H9 (cell line): ENCODE results near the gene WDR70. TPM values are rescaled to one million over a fixed set of nuclear protein-coding genes. Genes with fewer than 3 reads are reported as not detected.
"Not testable (repeated sequence)": the region's sequence is repeated elsewhere in the genome, so short reads cannot be mapped to it uniquely, and the experiment has no call there.

Source experiments
- DNase-seq: peaks from one replicate; pipeline ENCODE4 v3.0.0-alpha.2; 2017
- H2AFZ ChIP-seq: one replicate; pipeline ENCODE4 v1.6.1; 2013; ENCODE audit warnings: mild to moderate bottlenecking, low read length, control low read depth, moderate library complexity
- H2AK5ac ChIP-seq: 2 replicates; pipeline ENCODE4 v1.6.1; 2013; ENCODE audit warnings: low read length, control low read depth, mixed read lengths; ENCODE audit not compliant: insufficient read length
- H2BK120ac ChIP-seq: one replicate; pipeline ENCODE4 v1.6.1; 2013; ENCODE audit warnings: low read depth, mild to moderate bottlenecking, low read length, control low read depth, inconsistent platforms; ENCODE audit not compliant: poor library complexity, severe bottlenecking
- H2BK12ac ChIP-seq: 2 replicates; pipeline ENCODE4 v1.6.1; 2013; ENCODE audit warnings: low read length, control low read depth, mixed read lengths, low read depth; ENCODE audit not compliant: insufficient read length
- H2BK15ac ChIP-seq: 2 replicates; pipeline ENCODE4 v1.6.1; 2013; ENCODE audit warnings: low read depth, low read length, control low read depth
- H2BK20ac ChIP-seq: one replicate; pipeline ENCODE4 v1.6.1; 2013; ENCODE audit warnings: low read depth, mild to moderate bottlenecking, low read length, control low read depth, inconsistent platforms; ENCODE audit not compliant: poor library complexity, severe bottlenecking
- H2BK5ac ChIP-seq: 2 replicates; pipeline ENCODE4 v1.6.1; 2013; ENCODE audit warnings: low read length, control low read depth, mixed read lengths; ENCODE audit not compliant: insufficient read length
- H3K14ac ChIP-seq: 2 replicates; pipeline ENCODE4 v1.6.1; 2013; ENCODE audit warnings: low read length, control low read depth; ENCODE audit not compliant: insufficient read depth
- H3K18ac ChIP-seq: 2 replicates; pipeline ENCODE4 v1.6.1; 2013; ENCODE audit warnings: low read depth, mild to moderate bottlenecking, mixed read lengths, low read length, control low read depth; ENCODE audit not compliant: insufficient read length
- H3K23ac ChIP-seq: 2 replicates; pipeline ENCODE4 v1.6.1; 2013; ENCODE audit warnings: low read length, control low read depth, mixed read lengths, low read depth; ENCODE audit not compliant: insufficient read length
- H3K23me2 ChIP-seq: 2 replicates; pipeline ENCODE4 v1.6.1; 2013; ENCODE audit warnings: low read depth, mild to moderate bottlenecking, mixed read lengths, low read length, control low read depth; ENCODE audit not compliant: insufficient read length, poor library complexity, severe bottlenecking
- H3K27ac ChIP-seq: 2 replicates; pipeline ENCODE4 v1.5.1; 2013; ENCODE audit warnings: low read length, control low read depth, mixed read lengths, low read depth; ENCODE audit not compliant: insufficient read length
- H3K27me3 ChIP-seq: 2 replicates; pipeline ENCODE4 v1.6.1; 2013; ENCODE audit warnings: low read length, control low read depth, inconsistent platforms; ENCODE audit not compliant: insufficient read depth
- H3K4ac ChIP-seq: 2 replicates; pipeline ENCODE4 v1.6.1; 2013; ENCODE audit warnings: low read depth, mild to moderate bottlenecking, control low read depth, inconsistent platforms, low read length, moderate library complexity
- H3K4me1 ChIP-seq: 2 replicates; pipeline ENCODE4 v1.6.1; 2013; ENCODE audit warnings: low read length, control low read depth, inconsistent platforms; ENCODE audit not compliant: insufficient read depth
- H3K4me2 ChIP-seq: 2 replicates; pipeline ENCODE4 v1.6.1; 2013; ENCODE audit warnings: low read length, control low read depth, mixed read lengths; ENCODE audit not compliant: insufficient read length, insufficient read depth
- H3K56ac ChIP-seq: 2 replicates; pipeline ENCODE4 v1.6.1; 2013; ENCODE audit warnings: low read depth, mild to moderate bottlenecking, mixed read lengths, low read length, control low read depth; ENCODE audit not compliant: insufficient read length
- H3K79me1 ChIP-seq: 2 replicates; pipeline ENCODE4 v1.6.1; 2013; ENCODE audit warnings: low read depth, mild to moderate bottlenecking, moderate library complexity, low read length, control low read depth, inconsistent platforms; ENCODE audit not compliant: insufficient read depth, poor library complexity, severe bottlenecking
- H3K79me2 ChIP-seq: 2 replicates; pipeline ENCODE4 v1.6.1; 2013; ENCODE audit warnings: low read length, control low read depth, inconsistent platforms; ENCODE audit not compliant: insufficient read depth
- H3K9ac ChIP-seq: 2 replicates; pipeline ENCODE4 v1.6.1; 2013; ENCODE audit warnings: low read length, control low read depth, mixed read lengths; ENCODE audit not compliant: insufficient read length; ENCODE audit errors: extremely low read depth
- H3K9me3 ChIP-seq: one replicate; pipeline ENCODE4 v1.6.1; 2013; ENCODE audit warnings: low read depth, low read length, inconsistent platforms; ENCODE audit not compliant: control insufficient read depth
- H3T11ph ChIP-seq: one replicate; pipeline ENCODE4 v1.6.1; 2013; ENCODE audit warnings: mild to moderate bottlenecking, low read length, control low read depth, inconsistent platforms
- H4K20me1 ChIP-seq: one replicate; pipeline ENCODE4 v1.6.1; 2013; ENCODE audit not compliant: control insufficient read depth, insufficient read length, insufficient read depth
- H4K5ac ChIP-seq: 2 replicates; pipeline ENCODE4 v1.6.1; 2013; ENCODE audit warnings: low read depth, mild to moderate bottlenecking, mixed read lengths, low read length, control low read depth; ENCODE audit not compliant: insufficient read length
- H4K8ac ChIP-seq: replicated peaks from 2 replicates; pipeline ENCODE4 v1.6.1; 2013; ENCODE audit warnings: low read length, control low read depth, mixed read lengths, low read depth; ENCODE audit not compliant: insufficient read length
- H4K91ac ChIP-seq: 2 replicates; pipeline ENCODE4 v1.6.1; 2013; ENCODE audit warnings: low read depth, mild to moderate bottlenecking, moderate library complexity, mixed read lengths, low read length, control low read depth; ENCODE audit not compliant: insufficient read length
- H3K27ac Mint-ChIP-seq, 3 experiments: 2 replicates in 2 of 3; 3 replicates in 1 of 3; pipeline ENCODE4 v1.8.0; 2020 to 2021; ENCODE audit warnings: mixed read lengths in 3 of 3, mild to moderate bottlenecking in 1 of 3, moderate library complexity in 1 of 3
- H3K27me3 Mint-ChIP-seq: 2 replicates; pipeline ENCODE4 v1.8.0; 2021; ENCODE audit warnings: low read depth, mild to moderate bottlenecking, moderate library complexity, mixed read lengths
- H3K36me3 Mint-ChIP-seq, 3 experiments: 2 replicates in 2 of 3; 3 replicates in 1 of 3; pipeline ENCODE4 v1.8.0; 2020 to 2021; ENCODE audit warnings: low read depth in 3 of 3, mixed read lengths in 3 of 3; ENCODE audit not compliant: insufficient read depth in 1 of 3
- H3K4me1 Mint-ChIP-seq, 2 experiments: 2 replicates each; pipeline ENCODE4 v1.8.0; 2020; ENCODE audit warnings: mixed read lengths in 2 of 2
- H3K4me3 Mint-ChIP-seq, 2 experiments: 2 replicates in 1 of 2; 3 replicates in 1 of 2; pipeline ENCODE4 v1.8.0; 2020 to 2021; ENCODE audit warnings: mild to moderate bottlenecking in 2 of 2, mixed read lengths in 2 of 2, moderate library complexity in 1 of 2
- H3K9me3 Mint-ChIP-seq, 2 experiments: 2 replicates in 1 of 2; 3 replicates in 1 of 2; pipeline ENCODE4 v1.8.0; 2020; ENCODE audit warnings: mild to moderate bottlenecking in 2 of 2, mixed read lengths in 2 of 2, moderate library complexity in 1 of 2
- WGBS: extraction: QIAGEN DNeasy Blood & Tissue Kit; methylation state at CpG from one replicate; pipeline ENCODE4 v1.1.7; 2013; ENCODE audit warnings: missing lambda C conversion rate, low lambda C conversion rate, mixed read lengths; ENCODE audit not compliant: insufficient read length; ENCODE audit errors: extremely low coverage; 5-methylcytosine and 5-hydroxymethylcytosine counted together
- total RNA-seq: library from RNA; stranded (reverse); gene quantifications from 2 replicates; pipeline ENCODE4 v1.2.1, GENCODE V29; 2021

The WDR70 gene
- total RNA-seq, 1 experiment from 2014 or later: 38.1 TPM

- H3K18ac ChIP-seq, H3K4me1 ChIP-seq: not testable (repeated sequence)
These were observed 417.3 kb downstream of the WDR70 start for GRCh38 chr5:37796435-37796834.

More at GRCh38 chr5:37796435-37796834, 417.3 kb downstream of the WDR70 start:
- H3K23me2 ChIP-seq, H3K27ac ChIP-seq, H2BK15ac ChIP-seq, H4K91ac ChIP-seq, H4K5ac ChIP-seq, H2BK120ac ChIP-seq, H3K9ac ChIP-seq, H3K27ac Mint-ChIP-seq, H3K79me2 ChIP-seq, H2BK20ac ChIP-seq, H3K4me3 Mint-ChIP-seq, H3K27me3 Mint-ChIP-seq, DNase-seq, H4K20me1 ChIP-seq, H3K27me3 ChIP-seq, H3T11ph ChIP-seq, H2AFZ ChIP-seq, H3K79me1 ChIP-seq, H3K23ac ChIP-seq, H2BK12ac ChIP-seq, H3K4ac ChIP-seq, H3K9me3 ChIP-seq, H2AK5ac ChIP-seq, H4K8ac ChIP-seq, H3K14ac ChIP-seq, H3K4me1 Mint-ChIP-seq, H3K4me2 ChIP-seq, H3K56ac ChIP-seq, H2BK5ac ChIP-seq: not testable (repeated sequence)
- peaks cover 7 to 21% (median 12%) of the 10 kb centered on the region in 3 experiments; a peak in 6 of 7 replicates for H3K36me3 Mint-ChIP-seq
- no CpG with 5 or more reads among the region's 1 CpG for WGBS
- H3K9me3 Mint-ChIP-seq: peaks cover 27 to 36% of the 10 kb centered on the region in 2 experiments
